CD4-positive, alpha-beta T cell treated with Interleukin-4 for 1 hour (primary cell): ENCODE measurements around the gene NR2F2.

Experiments used
- DNase-seq, 2 donors: peaks; one replicate each; pipeline ENCODE4 v3.0.0-alpha.2; 2020 to 2022

The NR2F2 gene

GRCh38 chr15:96332637-96333121, 2.2 kb downstream of the NR2F2 start:
- no peak for DNase-seq

GRCh38 chr15:96333131-96334016, 2.9 kb downstream of the NR2F2 start:
- DNase-seq, result no peak

- no peak for DNase-seq
These were observed 3.7 kb downstream of the NR2F2 start for GRCh38 chr15:96334017-96334704.

DNA sequence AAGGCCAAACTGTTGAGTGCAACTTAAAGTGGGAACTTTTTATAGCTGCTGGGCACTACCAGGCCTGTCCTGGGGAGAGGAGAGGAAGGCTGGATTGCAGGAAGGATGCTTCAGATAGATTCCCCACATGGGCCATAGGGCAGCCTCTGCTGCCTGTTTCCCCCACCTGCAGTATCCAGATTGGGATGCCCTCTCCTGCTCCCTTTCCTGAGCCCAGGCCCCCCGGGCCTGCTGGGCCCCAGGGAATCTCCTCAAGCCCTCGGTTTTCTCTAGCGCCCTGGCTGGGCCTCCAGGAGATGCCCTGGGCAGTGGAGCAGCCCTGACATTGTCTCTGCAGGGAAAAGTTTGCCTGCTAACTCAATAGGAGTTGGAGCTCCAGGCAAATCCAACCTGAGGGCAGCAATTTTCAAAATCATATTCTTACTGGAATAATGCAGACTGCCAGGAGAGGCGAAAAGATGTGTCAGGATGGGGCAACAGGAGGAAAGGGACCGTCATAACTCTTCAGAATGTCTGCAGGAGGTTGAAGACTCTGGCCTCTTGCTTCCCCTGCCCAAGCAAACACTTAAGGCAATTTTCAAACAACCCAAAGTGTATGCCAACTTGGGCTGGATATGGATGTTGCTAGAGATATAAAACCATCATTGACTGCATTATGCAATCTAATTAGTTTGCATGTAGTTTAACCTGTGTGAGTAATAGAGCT, 4.4 kb downstream of the NR2F2 start:
- DNase-seq, result no peak

- no peak for DNase-seq
These were observed 5.0 kb downstream of the NR2F2 start for GRCh38 chr15:96335411-96336024.

DNA sequence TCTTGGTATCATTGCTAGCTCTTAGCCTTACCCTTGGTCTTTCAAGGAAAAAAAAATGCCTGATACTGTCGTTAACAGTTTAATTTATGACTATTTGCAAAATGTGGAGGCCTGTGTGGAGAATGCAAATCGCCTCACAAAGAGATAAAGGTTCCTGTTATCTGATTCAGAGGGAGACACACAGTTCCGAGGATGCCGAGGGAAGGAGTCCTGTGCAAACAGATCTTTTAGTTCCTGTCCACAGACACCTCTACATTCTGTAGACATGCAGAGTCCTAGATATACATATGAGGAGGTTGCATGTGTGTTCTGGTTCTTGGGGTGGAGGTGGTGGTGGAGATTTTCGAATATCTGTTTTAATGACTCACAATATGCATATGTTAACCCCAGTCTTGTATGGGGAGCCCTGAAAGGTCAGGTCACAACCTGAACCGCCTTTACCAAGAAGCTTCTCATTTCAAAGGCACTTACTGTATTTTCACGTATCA, 5.7 kb downstream of the NR2F2 start:
- DNase-seq, result no peak

- no peak for DNase-seq
These were observed 6.3 kb downstream of the NR2F2 start for GRCh38 chr15:96336596-96337364.

- DNase-seq, result no peak
These were observed 7.0 kb downstream of the NR2F2 start for GRCh38 chr15:96337365-96338023.

DNA sequence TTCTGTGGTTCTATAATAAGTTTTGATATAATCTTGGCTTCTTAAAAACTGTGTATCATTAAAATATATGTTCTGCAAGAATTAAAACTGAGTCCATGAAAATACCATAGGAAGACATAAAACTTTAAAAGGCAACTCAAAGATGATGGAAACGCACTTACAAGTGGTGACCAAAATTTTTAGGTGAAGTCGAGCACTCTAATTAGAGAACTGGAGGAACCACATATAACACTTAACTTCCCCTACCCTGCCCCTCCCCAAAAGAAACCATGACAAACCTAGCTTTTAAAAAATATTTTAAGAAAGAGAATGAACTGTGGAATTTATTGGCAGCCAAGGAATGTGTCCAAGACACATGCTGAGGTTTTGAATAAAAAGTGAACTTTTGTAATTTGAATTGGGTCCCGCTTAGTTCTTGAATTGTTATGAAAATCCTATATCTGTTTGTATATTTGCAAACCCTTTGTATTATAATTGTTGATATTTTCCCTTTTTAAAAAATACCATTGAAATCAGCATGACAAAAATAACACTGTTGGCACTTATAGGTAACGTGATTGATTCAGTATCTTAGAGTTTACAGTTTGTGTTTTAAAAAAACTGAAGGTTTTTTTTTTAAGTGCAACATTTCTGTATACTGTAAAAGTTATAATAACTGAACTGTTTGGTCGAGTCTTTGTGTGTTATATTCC, 7.7 kb downstream of the NR2F2 start:
- DNase-seq, result no peak

GRCh38 chr15:96338766-96339618, 8.5 kb downstream of the NR2F2 start:
- DNase-seq, result no peak

- DNase-seq, result no peak
These were observed 9.3 kb downstream of the NR2F2 start for GRCh38 chr15:96339619-96340347.

DNA sequence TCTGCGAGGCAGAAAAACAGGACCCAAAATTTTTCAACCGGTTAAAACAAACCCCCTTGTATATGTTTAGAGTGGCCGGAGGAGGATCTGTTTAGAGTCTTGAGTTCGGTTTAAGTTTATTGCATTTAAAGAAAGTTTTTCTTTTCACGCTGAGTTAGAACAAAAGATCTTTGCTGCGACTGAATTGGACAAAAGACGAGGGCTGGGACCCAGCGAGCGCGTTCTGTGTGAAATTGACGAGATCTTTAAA, 9.8 kb downstream of the NR2F2 start:
- DNase-seq, result no peak

DNA sequence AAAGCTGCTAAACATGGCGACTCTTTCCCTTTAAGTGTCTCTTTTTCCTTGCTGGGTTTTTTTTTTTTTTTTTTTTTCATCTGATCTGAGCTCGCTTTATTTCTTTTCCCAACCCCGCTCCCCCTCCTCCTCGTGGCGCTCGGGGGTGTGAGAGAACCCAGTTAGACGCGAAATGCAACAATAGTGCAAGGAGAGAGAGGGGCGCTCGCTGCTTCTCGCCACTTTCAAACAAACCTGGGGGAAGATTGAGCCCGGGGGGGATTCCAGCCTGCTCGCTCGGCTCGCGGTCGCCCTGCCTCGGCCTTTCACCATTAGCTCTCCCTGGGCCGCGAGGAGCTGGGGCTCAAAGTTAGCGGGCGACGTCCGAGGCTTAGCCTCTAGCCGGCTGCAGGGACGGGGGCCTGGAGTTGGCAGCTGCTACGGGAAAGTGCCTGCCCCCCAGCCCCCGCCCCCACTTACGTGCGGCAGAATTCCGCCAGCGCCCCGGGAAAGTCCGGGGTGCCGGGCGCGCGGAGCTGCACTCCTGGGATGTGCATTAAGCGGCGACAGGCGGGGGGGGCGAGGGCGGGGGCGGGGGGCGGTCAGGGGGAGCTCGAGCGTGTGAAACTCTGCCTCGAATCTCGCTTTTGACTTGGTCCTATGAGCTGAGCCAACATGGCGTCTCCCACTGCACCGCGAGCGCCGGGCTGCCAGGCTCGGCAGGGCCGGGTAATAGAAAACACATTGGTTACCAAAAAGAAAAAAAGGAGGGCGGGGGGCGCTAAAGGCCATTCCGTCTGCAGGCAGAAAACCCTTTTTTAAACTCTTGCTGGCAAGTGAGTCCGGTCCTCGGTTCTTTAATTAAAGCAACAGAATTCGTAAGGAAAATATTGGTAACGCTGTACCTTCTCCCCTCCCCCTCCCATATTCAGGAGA, 10.4 kb downstream of the NR2F2 start:
- DNase-seq, result no peak

GRCh38 chr15:96341513-96342405, 11.3 kb downstream of the NR2F2 start:
- no peak for DNase-seq

DNA sequence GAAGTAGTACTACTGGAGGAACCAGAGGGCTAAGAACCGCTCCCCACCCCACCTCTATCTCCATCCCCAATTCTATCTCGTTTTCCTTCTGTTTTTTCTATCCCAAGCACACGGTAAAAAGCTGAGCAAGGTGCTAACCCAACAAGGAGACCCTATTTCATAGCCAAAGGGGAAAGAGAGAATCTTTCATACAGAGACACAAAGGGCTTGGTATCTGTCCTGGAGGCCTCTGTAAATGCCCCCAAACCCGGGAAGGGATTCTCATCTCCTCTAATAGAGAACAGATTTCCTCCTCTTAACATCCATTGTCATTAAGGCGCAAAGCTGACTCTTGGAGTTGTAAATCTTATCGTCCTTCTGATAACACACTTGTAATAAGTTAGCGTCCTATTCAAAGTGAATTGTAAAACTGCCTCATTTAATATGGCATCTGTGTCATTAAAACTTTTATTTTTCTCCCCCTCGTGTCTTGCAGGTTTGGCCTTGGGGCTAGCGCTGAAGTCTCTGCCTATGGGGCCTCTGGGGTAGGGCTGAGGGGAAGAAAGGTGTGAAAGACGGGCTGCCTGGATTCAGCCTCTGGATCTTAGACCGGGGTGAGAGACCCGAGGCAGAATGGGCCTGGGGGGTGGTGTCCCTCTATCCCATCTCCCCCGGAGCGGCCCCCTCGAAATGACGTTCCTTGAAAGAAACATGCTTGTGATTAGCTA, 12.1 kb downstream of the NR2F2 start:
- no peak for DNase-seq
